ENCODE data around the gene ARF6. TPM values are rescaled to one million over a fixed set of nuclear protein-coding genes. Genes with fewer than 3 reads are reported as not detected.

Gene ARF6
- total and polyA plus RNA-seq, 9 of the 15 experiments (the other 6 are each of a cell fraction or from before 2014, with no cell fraction given), result 15.3 to 35.2 (median 24.9) TPM

GRCh38 chr14:49897965-49898364, 5.1 kb downstream of the ARF6 start:
- TF ChIP-seq BDP1 (IDR thresholded peaks at IDR 0.05; ENCODE audit: insufficient read depth, insufficient read length), result no peak
- no peak for TF ChIP-seq RREB1 (CRISPR knock-in tag; IDR thresholded peaks at IDR 0.05)
- TF ChIP-seq CREB3L1 (IDR thresholded peaks at IDR 0.05; ENCODE audit: borderline replicate concordance, low read depth), result no peak
- TF ChIP-seq ZZZ3 (IDR thresholded peaks at IDR 0.05), result no peak
- no peak overlapping the region for H2AFZ ChIP-seq (ENCODE audit: low read depth, low read length)
- FAIRE-seq (no peak), ATAC-seq (no peak), DNase-seq (ENCODE audit: extremely low read depth in 1 of 4, low spot score in 3 of 4) (no peak)
- H3K79me2 ChIP-seq (ENCODE audit: control insufficient read depth, insufficient read depth, low read length), result peaks cover 59% of the 10 kb centered on the region
- H3K4me1 ChIP-seq (replicated peaks in 1 of 2; ENCODE audit: control insufficient read depth in 2 of 2, insufficient read depth in 2 of 2, low read length in 2 of 2), result no peaks in the 10 kb centered on the region; a peak in 1 of 5 replicates
- H3K9me3 ChIP-seq (replicated peaks; ENCODE audit: control insufficient read depth, insufficient read depth, low read depth, low read length), result no peaks in the 10 kb centered on the region
- no peak overlapping the region for H3K4me2 ChIP-seq (ENCODE audit: insufficient read depth, low read length)
- intact Hi-C loops (cut with micrococcal nuclease), result loop anchor here (5.0 kb wide), 1 partner anchor 74 kb away; no protein-coding TSS in a partner anchor
- no TSS peak for BruUV-seq (replicated peaks)
- WGBS (ENCODE audit: insufficient coverage, low coverage, missing lambda C conversion rate), result 67% methylated on average over 1 of the region's 1 CpG
- no peak overlapping the region for H3K27ac ChIP-seq (ENCODE audit: extremely low read depth, low read depth, low read length)
- H3K27me3 ChIP-seq (ENCODE audit: control insufficient read depth in 2 of 2, insufficient read depth in 2 of 2, low read length in 2 of 2), result no peaks in the 10 kb centered on the region
- H4K20me1 ChIP-seq (replicated peaks; ENCODE audit: control insufficient read depth, insufficient read depth, low read length), result peaks cover 12% of the 10 kb centered on the region; the same call in 1 of the 2 replicates
- peak overlapping the region in 1 of 2 experiments; percentile 87; a peak in 1 of 4 replicates for H3K9ac ChIP-seq (ENCODE audit: insufficient read depth in 1 of 2, low read depth in 2 of 2, low read length in 2 of 2)
- ChIA-PET POLR2A (interaction anchor here (0.7 kb wide), 1 partner anchor 45 kb away, joined by 3 read pairs; the partner anchor contains the start of gene NEMF), CTCF (ENCODE audit: low intra/inter-chr PET ratio) (no interaction called here)
- in situ Hi-C loops (cut with MboI), result no loop called here
- H3K9me1 ChIP-seq (ENCODE audit: control insufficient read depth, insufficient read depth, low read length), result no peaks in the 10 kb centered on the region
- H3K36me3 ChIP-seq (ENCODE audit: control insufficient read depth, insufficient read depth, low read length), result peaks cover 26% of the 10 kb centered on the region
- no peak overlapping the region for H3K4me3 ChIP-seq

Measured in K562 (cell line).